ENCODE data around the gene MAMLD1. TPM values are rescaled to one million over a fixed set of nuclear protein-coding genes. Genes with fewer than 3 reads are reported as not detected.

MAMLD1 gene
- total RNA-seq, 4 donors from 2014 or later = 0.23 to 2.1 (median 0.96) TPM

DNA sequence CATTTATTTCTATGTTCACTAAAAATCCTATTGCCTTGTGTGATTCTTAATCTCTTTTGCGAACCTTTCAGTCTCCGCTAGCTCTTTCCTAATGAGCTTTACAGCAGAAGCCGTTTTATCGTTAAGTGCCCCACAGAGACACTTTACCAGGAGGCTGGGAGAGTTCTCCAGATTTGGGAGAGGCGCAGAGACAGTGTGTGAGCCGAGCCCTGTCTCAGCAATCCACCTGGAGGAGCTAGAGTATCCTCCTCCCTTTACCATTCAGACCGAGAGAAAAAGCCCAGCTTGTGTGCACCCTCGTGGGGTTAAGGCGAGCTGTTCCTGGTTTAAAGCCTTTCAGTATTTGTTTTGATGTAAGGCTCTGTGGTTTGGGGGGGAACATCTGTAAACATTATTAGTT lies 150.4 kb downstream of the MAMLD1 start:
- intact Hi-C loops (cut with DNase I) = no loop called here
- 64 to 85% methylated on average over 4 to 9 of the region's 9 CpGs for WGBS, 2 donors
- no peak for TF ChIP-seq POLR2A (IDR thresholded peaks at IDR 0.05)
- TF ChIP-seq, protein P1, sequence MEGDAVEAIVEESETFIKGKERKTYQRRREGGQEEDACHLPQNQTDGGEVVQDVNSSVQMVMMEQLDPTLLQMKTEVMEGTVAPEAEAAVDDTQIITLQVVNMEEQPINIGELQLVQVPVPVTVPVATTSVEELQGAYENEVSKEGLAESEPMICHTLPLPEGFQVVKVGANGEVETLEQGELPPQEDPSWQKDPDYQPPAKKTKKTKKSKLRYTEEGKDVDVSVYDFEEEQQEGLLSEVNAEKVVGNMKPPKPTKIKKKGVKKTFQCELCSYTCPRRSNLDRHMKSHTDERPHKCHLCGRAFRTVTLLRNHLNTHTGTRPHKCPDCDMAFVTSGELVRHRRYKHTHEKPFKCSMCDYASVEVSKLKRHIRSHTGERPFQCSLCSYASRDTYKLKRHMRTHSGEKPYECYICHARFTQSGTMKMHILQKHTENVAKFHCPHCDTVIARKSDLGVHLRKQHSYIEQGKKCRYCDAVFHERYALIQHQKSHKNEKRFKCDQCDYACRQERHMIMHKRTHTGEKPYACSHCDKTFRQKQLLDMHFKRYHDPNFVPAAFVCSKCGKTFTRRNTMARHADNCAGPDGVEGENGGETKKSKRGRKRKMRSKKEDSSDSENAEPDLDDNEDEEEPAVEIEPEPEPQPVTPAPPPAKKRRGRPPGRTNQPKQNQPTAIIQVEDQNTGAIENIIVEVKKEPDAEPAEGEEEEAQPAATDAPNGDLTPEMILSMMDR (IDR thresholded peaks at IDR 0.05) = no peak
- Histone ChIP-seq H3K36me3 (no peaks in the 10 kb centered on the region), H3K27me3 (no peaks in the 10 kb centered on the region), H3K27ac (no peak overlapping the region), H3K4me1 (peaks cover 0 to 3% (median 2%) of the 10 kb centered on the region in 3 donors), H3K9me3 (no peaks in the 10 kb centered on the region), H3K4me3 (no peak overlapping the region)
- no peak for DNase-seq

DNA sequence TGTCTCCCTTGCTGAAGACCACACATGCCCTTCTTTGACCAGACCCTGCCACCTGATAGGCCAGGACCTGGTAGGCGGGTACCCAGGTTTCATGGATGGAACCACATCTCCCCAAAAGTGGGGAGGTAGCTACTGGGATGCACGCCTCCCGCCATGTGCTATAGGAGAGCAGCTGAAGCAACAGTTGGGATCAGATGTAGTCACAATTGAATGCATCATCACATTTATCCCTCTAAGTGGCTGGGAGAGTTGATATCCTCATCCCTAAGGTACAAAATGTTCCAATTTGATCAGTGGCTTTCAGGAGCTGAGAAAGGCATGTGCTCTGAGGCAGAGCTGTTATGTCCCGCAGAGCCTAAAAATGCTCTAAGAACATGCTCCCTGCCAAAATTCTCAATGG lies 151.3 kb downstream of the MAMLD1 start:
- TF ChIP-seq POLR2A (IDR thresholded peaks at IDR 0.05) = no peak
- TF ChIP-seq, protein P1 (IDR thresholded peaks at IDR 0.05) = no peak
- no peak overlapping the region for H3K4me3 ChIP-seq
- WGBS, 2 donors = 100% methylated on average over 1 to 3 of the region's 4 CpGs

DNA sequence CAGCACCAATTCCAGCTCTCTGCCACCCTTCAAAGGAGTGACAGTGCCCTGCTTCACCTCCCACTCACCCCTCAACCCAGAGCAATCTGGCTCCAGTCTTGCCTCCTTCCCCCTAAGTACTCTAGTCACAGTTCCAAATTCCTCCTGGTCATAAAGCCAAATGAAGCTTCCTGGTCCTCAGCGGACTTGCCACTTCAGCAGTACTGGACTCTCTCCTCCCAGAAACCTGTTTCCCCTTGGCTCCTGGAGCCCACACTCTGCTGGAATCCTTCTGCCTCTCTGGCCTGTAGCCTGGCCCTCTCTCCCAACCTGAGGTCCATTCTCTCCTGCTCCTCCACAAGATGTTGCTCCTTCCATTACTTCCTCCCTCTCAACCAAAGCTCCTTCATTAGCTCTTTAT lies 152.7 kb downstream of the MAMLD1 start:
- Histone ChIP-seq H3K27me3 (no peaks in the 10 kb centered on the region), H3K27ac (no peak overlapping the region), H3K4me3 (no peak overlapping the region), H3K36me3 (no peaks in the 10 kb centered on the region), H3K9me3 (no peaks in the 10 kb centered on the region), H3K4me1 (no peaks in the 10 kb centered on the region)
- intact Hi-C loops (cut with DNase I) = no loop called here
- DNase-seq = no peak
- WGBS, 2 donors = 82 to 86% methylated on average over 1 of the region's 1 CpG
- TF ChIP-seq POLR2A (IDR thresholded peaks at IDR 0.05) = no peak
- TF ChIP-seq, protein P1 (IDR thresholded peaks at IDR 0.05) = no peak

More for the DNA sequence above, 151.3 kb downstream of the MAMLD1 start:
- Histone ChIP-seq H3K4me1 (no peaks in the 10 kb centered on the region), H3K9me3 (no peaks in the 10 kb centered on the region), H3K36me3 (no peaks in the 10 kb centered on the region), H3K27ac (no peak overlapping the region), H3K27me3 (no peaks in the 10 kb centered on the region)
- intact Hi-C loops (cut with DNase I) = no loop called here
- no peak for DNase-seq

DNA sequence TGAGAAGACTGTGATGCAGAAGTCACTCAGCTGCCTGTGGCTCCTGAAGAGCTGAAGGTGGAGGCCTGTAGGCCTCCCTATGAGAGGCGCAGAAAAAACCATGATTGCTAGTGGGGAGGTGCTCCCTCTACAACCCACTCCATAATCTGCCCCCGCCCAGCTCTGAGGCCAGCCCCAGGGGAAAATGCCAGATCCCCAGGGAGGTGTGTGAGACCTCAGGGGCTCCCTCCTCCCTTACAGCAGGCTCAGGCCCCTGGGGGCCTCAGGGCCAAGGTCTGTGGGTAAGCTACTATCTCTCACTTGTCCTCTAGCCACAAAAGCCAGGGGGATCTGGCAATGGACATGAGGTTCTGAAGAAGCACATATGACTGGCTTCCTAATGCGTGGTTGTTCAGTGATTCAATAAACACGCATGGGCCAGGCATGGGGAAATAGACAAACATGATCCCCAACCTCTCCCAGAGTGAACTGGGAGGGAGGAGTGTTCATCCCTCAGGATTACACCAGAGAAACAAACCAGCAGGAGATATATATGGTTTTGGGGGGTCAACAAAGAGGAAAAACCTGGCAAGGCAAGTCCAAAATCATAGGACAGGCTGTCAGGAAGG lies 154.3 kb downstream of the MAMLD1 start:
- H3K36me3 ChIP-seq = no peaks in the 10 kb centered on the region
- no peak for DNase-seq
- no peaks in the 10 kb centered on the region for H3K9me3 ChIP-seq
- 50% methylated on average over 2 of the region's 4 CpGs; no CpG with 5 or more reads in 1 of the 2 donors for WGBS, 2 donors
- TF ChIP-seq POLR2A (IDR thresholded peaks at IDR 0.05) = no peak
- TF ChIP-seq, protein P1 (IDR thresholded peaks at IDR 0.05) = no peak
- no peak overlapping the region for H3K4me3 ChIP-seq
- intact Hi-C loops (cut with DNase I) = no loop called here
- no peak overlapping the region for H3K27ac ChIP-seq
- no peaks in the 10 kb centered on the region for H3K27me3 ChIP-seq
- H3K4me1 ChIP-seq = no peaks in the 10 kb centered on the region

DNA sequence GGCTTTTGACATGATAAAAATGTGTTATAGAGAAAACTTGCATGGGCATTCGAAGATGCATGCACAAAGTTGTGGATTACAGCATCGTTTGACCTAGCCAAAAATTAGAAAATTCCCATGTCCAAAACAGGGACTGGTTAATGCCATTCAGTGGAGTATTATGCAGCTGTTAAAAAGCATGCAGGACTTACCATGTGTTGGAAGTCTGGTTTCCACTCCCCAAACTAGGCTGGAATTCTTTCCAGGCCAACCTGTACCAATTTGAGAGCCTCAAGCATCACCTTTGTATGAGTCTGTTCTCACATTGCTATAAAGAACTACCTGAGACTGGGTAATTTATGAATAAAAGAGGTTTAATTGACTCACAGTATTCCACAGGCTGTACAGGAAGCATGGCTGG lies 159.4 kb downstream of the MAMLD1 start:
- H3K4me3 ChIP-seq = no peak overlapping the region
- TF ChIP-seq, protein P1 (IDR thresholded peaks at IDR 0.05) = no peak
- no peak for TF ChIP-seq POLR2A (IDR thresholded peaks at IDR 0.05)
- no peak for DNase-seq
- no peaks in the 10 kb centered on the region for H3K4me1 ChIP-seq
- H3K27ac ChIP-seq = no peak overlapping the region
- intact Hi-C loops (cut with DNase I) = no loop called here
- no peaks in the 10 kb centered on the region for H3K36me3 ChIP-seq
- WGBS, 2 donors = 62 to 92% methylated on average over 2 of the region's 2 CpGs
- no peaks in the 10 kb centered on the region for H3K9me3 ChIP-seq
- no peaks in the 10 kb centered on the region for H3K27me3 ChIP-seq

Measured in esophagus squamous epithelium (tissue), 5 donors.